Psoas muscle (tissue), 8 donors: ENCODE data around the gene PTPRR. TPM values are rescaled to one million over a fixed set of nuclear protein-coding genes. Genes with fewer than 3 reads are reported as not detected.

Experiments used
- ATAC-seq, 4 donors: fragments of 200-7000 bp; cut with Tn5 transposase; one replicate each; pipeline ENCODE4 v1.9.1; 2020; ENCODE audit warnings: moderate library complexity in 3 of 4, mild to moderate bottlenecking in 2 of 4
- DNase-seq, 2 donors: peaks; one replicate each; pipeline ENCODE4 v3.0.0-alpha.2; 2020
- H3K27ac ChIP-seq: fragments of 200-600 bp; one replicate; pipeline ENCODE4 v1.8.0; 2022
- H3K27me3 ChIP-seq, 3 donors: fragments of 200-600 bp in 1 of 3; one replicate each; pipeline versions ENCODE4 v1.6.1 to v1.8.0; 2013 to 2022; ENCODE audit warnings: low read length in 2 of 3, mild to moderate bottlenecking in 2 of 3, moderate library complexity in 1 of 3; ENCODE audit not compliant: insufficient read depth in 3 of 3
- H3K36me3 ChIP-seq, 2 donors: fragments of 200-600 bp in 1 of 2; one replicate each; pipeline versions ENCODE4 v1.6.1 to v1.8.0; 2013 to 2022; ENCODE audit warnings: low read depth in 1 of 2, mild to moderate bottlenecking in 1 of 2, moderate library complexity in 1 of 2; ENCODE audit not compliant: insufficient read depth in 1 of 2
- H3K4me1 ChIP-seq: fragments of 200-600 bp; one replicate; pipeline ENCODE4 v1.8.0; 2022
- H3K4me3 ChIP-seq: fragments of 200-600 bp; one replicate; pipeline ENCODE4 v1.8.0; 2022; ENCODE audit warnings: mild to moderate bottlenecking
- H3K9me3 ChIP-seq: fragments of 200-600 bp; one replicate; pipeline ENCODE4 v1.8.0; 2022
- CTCF ChIP-seq: fragments of 200-600 bp; IDR thresholded peaks from one replicate; pipeline ENCODE4 v1.8.0; 2022; ENCODE audit warnings: antibody characterized with exemption
- WGBS, 3 donors: extraction: QIAGEN DNeasy Blood & Tissue Kit; methylation state at CpG; one replicate each; pipeline versions ENCODE4 v1.1.6 to v1.1.7; 2013; 5-methylcytosine and 5-hydroxymethylcytosine counted together
- intact Hi-C, 2 donors: fragments of 100-400 bp; cut with DNase I; formaldehyde crosslinking; loops; one replicate each; pipeline versions ENCODE4 v1.11.0 to v1.14.2; 2022
- polyA plus RNA-seq, 3 donors: library from polyadenylated mRNA; stranded (reverse); fragments of 200-250 nt; gene quantifications; one replicate each; pipeline ENCODE4 v1.2.3, GENCODE V29; 2013
- total RNA-seq, 4 donors: library from RNA; stranded (reverse); fragmentation: NEBNext Ultra II Directional in 2 of 4; extraction: Animal tissue kit (Norgen Biotek cat#: 25700) in 2 of 4; gene quantifications; one replicate each; pipeline versions ENCODE4 v1.2.1 to v1.2.4, GENCODE V29; 2021 to 2023
- donor health status: healthy with polysubstance abuse.
- donor health status: DM: no; HTN: no; CAD: no; lungs with moderate emphysema.
- donor health status: Bipolar disorder and iron deficiency.
- donor health status: healthy.
- donor health status: DM: yes; HTN: yes; CAD: no.
- donor health status: DM: no; HTN: no; CAD: no.
- donor health status: DM: no; HTN: no; CAD: no.
- donor health status: DM: yes; HTN: yes; CAD: no.

Gene PTPRR
- total and polyA plus RNA-seq, 7 donors, result 0.08 to 0.35 (median 0.24) TPM

GRCh38 chr12:70890895-70891832, 29.4 kb downstream of the PTPRR start:
- TF ChIP-seq CTCF, result no peak
- no peak for ATAC-seq

DNA sequence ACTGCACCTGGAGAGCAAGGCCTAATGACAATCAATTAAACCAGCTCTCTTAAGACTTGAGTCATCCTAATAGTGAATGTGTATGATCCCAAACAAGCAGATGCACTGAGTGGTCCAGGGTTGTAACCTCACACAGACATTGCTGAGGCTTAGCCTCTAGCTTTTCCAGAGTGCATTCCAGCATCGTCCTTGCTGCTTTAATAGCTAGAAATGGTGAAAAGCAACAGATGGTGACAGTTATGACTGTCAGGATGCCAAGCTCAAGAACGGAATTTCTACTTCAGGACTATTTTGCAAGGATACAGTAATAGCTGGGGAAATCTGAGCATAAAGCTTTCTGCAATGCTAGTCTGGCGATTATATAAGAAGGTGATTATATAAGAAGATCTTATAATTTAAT, 34.6 kb downstream of the PTPRR start:
- DNase-seq, result no peak
- WGBS, 3 donors, result 17 to 28% (median 19%) methylated on average over 3 of the region's 3 CpGs
- Histone ChIP-seq H3K27ac (no peak overlapping the region), H3K9me3 (no peaks in the 10 kb centered on the region), H3K27me3 (no peaks in the 10 kb centered on the region), H3K36me3 (no peaks in the 10 kb centered on the region), H3K4me3 (no peak overlapping the region), H3K4me1 (no peaks in the 10 kb centered on the region)
- ATAC-seq, result no peak
- intact Hi-C loops, result no loop called here
- TF ChIP-seq CTCF, result no peak

More at GRCh38 chr12:70890895-70891832, 29.4 kb downstream of the PTPRR start:
- 75 to 79% (median 78%) methylated on average over 1 of the region's 1 CpG for WGBS, 3 donors
- Histone ChIP-seq H3K27ac (no peak overlapping the region), H3K27me3 (no peaks in the 10 kb centered on the region), H3K36me3 (no peaks in the 10 kb centered on the region), H3K4me1 (no peaks in the 10 kb centered on the region), H3K4me3 (no peak overlapping the region), H3K9me3 (no peaks in the 10 kb centered on the region)
- intact Hi-C loops, result no loop called here
- DNase-seq, result no peak

DNA sequence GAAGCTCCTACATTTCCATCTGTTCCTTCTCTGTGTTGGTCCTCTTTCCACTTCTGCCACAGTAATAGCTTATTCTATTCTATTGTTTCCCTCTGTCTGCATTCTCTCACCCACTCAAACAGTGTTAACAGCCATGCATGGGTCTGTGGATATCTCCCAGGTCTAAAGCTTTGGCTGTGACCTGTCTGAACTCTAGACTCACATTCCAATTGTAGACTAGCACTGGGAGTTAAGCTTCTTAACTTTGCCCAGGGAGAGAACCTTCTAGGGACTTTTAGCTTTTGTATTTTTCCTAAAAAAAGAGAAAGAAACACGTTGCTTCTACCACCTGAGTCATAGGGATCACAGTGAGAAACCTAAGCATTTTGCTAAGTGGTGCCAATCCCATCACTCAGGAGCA, 36.7 kb downstream of the PTPRR start:
- intact Hi-C loops, result no loop called here
- DNase-seq (no peak), ATAC-seq (no peak)
- TF ChIP-seq CTCF, result no peak
- H3K27ac ChIP-seq, result no peak overlapping the region
- H3K9me3 ChIP-seq, result no peaks in the 10 kb centered on the region
- WGBS, 3 donors, result 38 to 48% (median 43%) methylated on average over 1 of the region's 1 CpG
- no peak overlapping the region for H3K4me3 ChIP-seq
- no peaks in the 10 kb centered on the region for H3K36me3 ChIP-seq
- H3K4me1 ChIP-seq, result no peaks in the 10 kb centered on the region
- no peaks in the 10 kb centered on the region for H3K27me3 ChIP-seq

DNA sequence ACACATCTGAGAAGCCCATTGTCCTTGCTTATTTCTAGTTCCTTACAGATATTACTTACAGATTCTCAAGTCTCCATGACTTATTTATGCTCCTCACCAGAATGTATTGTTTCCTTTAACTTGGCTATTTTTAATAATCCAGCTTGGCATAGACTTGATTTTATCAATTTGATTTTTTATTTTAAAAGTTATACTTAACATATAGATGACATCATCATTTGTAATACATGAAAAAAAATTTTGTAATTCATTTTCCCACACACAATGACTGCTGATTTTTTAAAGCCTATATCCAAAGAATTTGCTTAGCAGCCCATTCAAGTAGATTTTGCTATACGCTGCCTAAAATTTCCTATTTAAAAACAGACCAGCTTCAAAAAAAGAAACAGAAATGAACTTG, 39.8 kb downstream of the PTPRR start:
- Histone ChIP-seq H3K4me3 (no peak overlapping the region), H3K9me3 (no peaks in the 10 kb centered on the region), H3K27me3 (no peaks in the 10 kb centered on the region), H3K27ac (no peak overlapping the region), H3K4me1 (no peaks in the 10 kb centered on the region), H3K36me3 (no peaks in the 10 kb centered on the region)
- no peak for TF ChIP-seq CTCF
- ATAC-seq, result no peak
- DNase-seq, result no peak
- WGBS, 3 donors, result 94 to 96% (median 94%) methylated on average over 1 of the region's 1 CpG
- intact Hi-C loops, result no loop called here
